MCF 10A (cell line): ENCODE data around the gene RPL26. TPM values are rescaled to one million over a fixed set of nuclear protein-coding genes. Genes with fewer than 3 reads are reported as not detected.

Experiments used
- BruUV-seq: library from RNA; stranded (reverse); fragments of 400-500 nt; replicated peaks from 2 replicates; lab custom pipeline; 2021; lab: Mats Ljungman, UMichigan
- CTCF ChIA-PET: fragments of 300-600 bp; sonication (Branson Sonifier 250); formaldehyde crosslinking; extraction: SDS; loops from one replicate; lab custom pipeline; 2021; ENCODE audit warnings: antibody characterized with exemption, inconsistent platforms; lab: Yijun Ruan, JAX
- POLR2A ChIA-PET: fragments of 300-600, 350-650 bp; sonication (Branson Sonifier 250); formaldehyde crosslinking; extraction: SDS; loops from one replicate; lab custom pipeline; 2020; ENCODE audit warnings: antibody characterized with exemption, inconsistent platforms; lab: Yijun Ruan, JAX
- DNase-seq: peaks from one replicate; pipeline ENCODE4 v3.0.0-alpha.2; 2018; ENCODE audit not compliant: unreplicated experiment
- H3K27ac Mint-ChIP-seq: one replicate; pipeline ENCODE4 v1.8.0; 2022; ENCODE audit warnings: mild to moderate bottlenecking, low read depth, mixed read lengths; ENCODE audit not compliant: unreplicated experiment
- H3K27me3 Mint-ChIP-seq: one replicate; pipeline ENCODE4 v1.8.0; 2022; ENCODE audit warnings: mixed read lengths; ENCODE audit not compliant: insufficient read depth, unreplicated experiment
- H3K36me3 Mint-ChIP-seq: one replicate; pipeline ENCODE4 v1.8.0; 2022; ENCODE audit warnings: mild to moderate bottlenecking, moderate library complexity, mixed read lengths; ENCODE audit not compliant: insufficient read depth, unreplicated experiment
- H3K4me1 Mint-ChIP-seq: one replicate; pipeline ENCODE4 v1.8.0; 2022; ENCODE audit warnings: mixed read lengths; ENCODE audit not compliant: insufficient read depth, unreplicated experiment
- H3K4me3 Mint-ChIP-seq: one replicate; pipeline ENCODE4 v1.8.0; 2022; ENCODE audit warnings: mild to moderate bottlenecking, moderate library complexity, mixed read lengths; ENCODE audit not compliant: unreplicated experiment
- H3K9me3 Mint-ChIP-seq: one replicate; pipeline ENCODE4 v1.8.0; 2022; ENCODE audit warnings: mixed read lengths; ENCODE audit not compliant: unreplicated experiment
- intact Hi-C: fragments of 100-400 bp; cut with micrococcal nuclease; formaldehyde crosslinking; loops from 2 replicates; pipeline ENCODE4 v1.14.1; 2022
- total RNA-seq: library from RNA; stranded (reverse); gene quantifications from 2 replicates; pipeline ENCODE4 v1.2.3, GENCODE V29; 2022
- TF ChIP-seq, protein P1 (sequence below): fragments of 200-600 bp; IDR thresholded peaks from one replicate; pipeline ENCODE4 v1.8.0; 2022; ENCODE audit warnings: antibody characterized with exemption, mild to moderate bottlenecking; ENCODE audit not compliant: unreplicated experiment

RPL26 gene
- total RNA-seq, 1 experiment from 2014 or later = 3,179 TPM

DNA sequence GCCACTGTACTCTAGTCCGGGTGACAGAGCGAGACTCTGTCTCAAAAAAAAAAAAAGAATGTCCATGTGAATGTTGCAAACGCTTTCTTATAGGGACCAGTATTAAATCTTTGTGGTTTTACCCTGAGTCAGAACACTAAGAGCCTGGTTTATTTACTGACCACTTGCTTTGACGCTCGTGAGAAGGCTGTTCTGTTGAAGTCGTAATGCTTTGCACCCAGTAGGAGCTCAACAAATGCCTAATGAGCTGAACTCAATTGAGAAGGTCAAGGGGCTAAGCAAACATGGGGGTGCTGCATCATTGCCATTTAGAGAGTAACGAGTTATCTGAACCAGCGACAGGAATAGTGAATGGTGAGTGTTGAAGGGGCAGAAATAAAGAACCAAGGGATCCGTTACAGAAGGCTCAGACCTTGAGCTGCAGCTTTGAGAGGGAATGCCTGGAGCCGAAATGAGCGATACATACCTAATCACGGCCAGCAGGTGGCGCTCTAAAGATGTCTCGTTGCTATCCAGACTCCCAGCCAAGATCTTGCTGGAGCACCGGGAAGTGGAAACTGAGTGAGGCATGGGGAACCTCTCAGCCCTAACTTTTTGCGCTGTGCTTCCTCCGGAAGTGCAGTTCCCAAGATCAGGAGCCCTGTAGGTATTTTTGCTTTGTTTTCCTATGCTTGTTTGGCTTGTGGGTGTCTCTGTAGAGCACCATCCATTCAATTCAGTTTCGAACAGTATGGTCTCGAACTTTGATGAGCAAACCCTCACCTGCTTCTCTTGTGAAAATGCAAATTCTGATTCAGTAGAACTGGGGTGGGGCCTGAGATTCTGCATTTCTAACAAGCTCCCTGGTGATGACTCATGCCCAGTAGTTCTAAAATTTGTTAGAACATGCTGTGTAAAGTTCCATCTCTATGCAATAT is 27.2 kb upstream of the RPL26 start:
- POLR2A ChIA-PET = interaction anchor here (0.7 to 5.1 kb wide), 11 partner anchors 11 to 544 kb away, joined by 3 to 54 read pairs (median 5); partner anchors contain the start of gene NDEL1
- Mint-ChIP-seq H3K36me3 (no peaks in the 10 kb centered on the region), H3K27ac (no peak overlapping the region), H3K4me3 (peak overlapping the region; percentile 60), H3K9me3 (no peaks in the 10 kb centered on the region), H3K27me3 (no peaks in the 10 kb centered on the region), H3K4me1 (peaks cover 14% of the 10 kb centered on the region)
- BruUV-seq = no TSS peak
- TF ChIP-seq, protein P1, sequence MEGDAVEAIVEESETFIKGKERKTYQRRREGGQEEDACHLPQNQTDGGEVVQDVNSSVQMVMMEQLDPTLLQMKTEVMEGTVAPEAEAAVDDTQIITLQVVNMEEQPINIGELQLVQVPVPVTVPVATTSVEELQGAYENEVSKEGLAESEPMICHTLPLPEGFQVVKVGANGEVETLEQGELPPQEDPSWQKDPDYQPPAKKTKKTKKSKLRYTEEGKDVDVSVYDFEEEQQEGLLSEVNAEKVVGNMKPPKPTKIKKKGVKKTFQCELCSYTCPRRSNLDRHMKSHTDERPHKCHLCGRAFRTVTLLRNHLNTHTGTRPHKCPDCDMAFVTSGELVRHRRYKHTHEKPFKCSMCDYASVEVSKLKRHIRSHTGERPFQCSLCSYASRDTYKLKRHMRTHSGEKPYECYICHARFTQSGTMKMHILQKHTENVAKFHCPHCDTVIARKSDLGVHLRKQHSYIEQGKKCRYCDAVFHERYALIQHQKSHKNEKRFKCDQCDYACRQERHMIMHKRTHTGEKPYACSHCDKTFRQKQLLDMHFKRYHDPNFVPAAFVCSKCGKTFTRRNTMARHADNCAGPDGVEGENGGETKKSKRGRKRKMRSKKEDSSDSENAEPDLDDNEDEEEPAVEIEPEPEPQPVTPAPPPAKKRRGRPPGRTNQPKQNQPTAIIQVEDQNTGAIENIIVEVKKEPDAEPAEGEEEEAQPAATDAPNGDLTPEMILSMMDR = peak; percentile 76
- intact Hi-C loops = loop anchor here (1.0 kb wide), 3 partner anchors 26 to 375 kb away; no protein-coding TSS in a partner anchor
- CTCF ChIA-PET = interaction anchor here (0.6 to 5.0 kb wide), 37 partner anchors 10 to 484 kb away, joined by 3 to 35 read pairs (median 4); partner anchors contain the start of genes CCDC42, KRABD2, MYH10 and NDEL1
- peak; percentile 93 for DNase-seq

DNA sequence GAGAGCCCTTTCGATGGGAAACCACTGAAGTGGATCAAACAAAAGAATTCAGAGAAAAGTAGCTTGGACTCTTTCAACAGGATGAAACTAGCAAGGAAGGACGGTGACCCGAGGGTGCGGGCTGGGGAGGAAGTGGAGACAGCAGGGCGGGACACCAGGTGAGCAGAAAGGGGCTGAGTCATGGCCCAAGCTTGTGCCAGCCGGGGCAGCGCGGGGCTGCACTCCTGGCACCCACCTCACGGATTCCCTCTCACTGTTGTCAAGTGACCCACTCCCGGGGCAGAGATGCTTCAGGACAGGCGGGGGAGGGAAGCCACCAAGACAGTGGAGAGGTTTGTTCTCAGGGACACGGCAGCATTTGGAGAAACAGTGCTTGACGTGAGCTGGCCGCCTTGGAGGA is 25.4 kb upstream of the RPL26 start:
- peak; percentile 63 for DNase-seq
- CTCF ChIA-PET = interaction anchor here (0.6 to 5.0 kb wide), 10 partner anchors 12 to 1087 kb away, joined by 3 to 35 read pairs (median 3); partner anchors contain the start of gene CCDC42
- H3K4me3 Mint-ChIP-seq = peak overlapping the region; percentile 44
- peaks cover 14% of the 10 kb centered on the region for H3K4me1 Mint-ChIP-seq
- TF ChIP-seq, protein P1 = no peak
- no peaks in the 10 kb centered on the region for H3K36me3 Mint-ChIP-seq
- intact Hi-C loops = no loop called here
- H3K9me3 Mint-ChIP-seq = no peaks in the 10 kb centered on the region
- peak overlapping the region; percentile 77 for H3K27ac Mint-ChIP-seq
- POLR2A ChIA-PET = interaction anchor here (0.5 to 2.4 kb wide), 10 partner anchors 15 to 253 kb away, joined by 3 to 14 read pairs (median 4); partner anchors contain the start of gene NDEL1
- no peaks in the 10 kb centered on the region for H3K27me3 Mint-ChIP-seq
- no TSS peak for BruUV-seq

DNA sequence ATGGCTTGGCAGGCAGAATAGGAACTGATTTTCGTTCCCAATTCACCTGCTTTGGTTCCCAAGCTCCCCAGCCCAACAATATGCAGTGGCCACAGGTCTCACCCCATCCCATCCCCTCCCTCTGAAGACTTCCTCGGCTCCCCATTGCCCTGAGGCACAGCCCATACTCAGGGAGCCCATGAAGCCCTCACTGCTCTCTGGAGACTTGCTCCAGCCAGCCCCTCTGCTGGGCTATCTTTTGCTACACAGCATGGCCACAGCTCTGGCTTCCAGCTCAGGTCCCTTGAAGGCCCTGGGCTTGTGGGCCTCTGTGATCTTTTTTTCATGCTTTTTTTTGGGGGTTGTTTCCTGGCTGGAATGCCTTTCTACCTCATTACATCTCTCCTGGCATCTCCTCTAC is 23.2 kb upstream of the RPL26 start:
- no peak for DNase-seq
- peaks cover 7% of the 10 kb centered on the region for H3K4me1 Mint-ChIP-seq
- ChIA-PET CTCF (interaction anchor here (0.5 kb wide), 1 partner anchor 154 kb away, joined by 4 read pairs; no protein-coding TSS in a partner anchor), POLR2A (interaction anchor here (0.6 kb wide), 1 partner anchor 23 kb away, joined by 4 read pairs; no protein-coding TSS in a partner anchor)
- TF ChIP-seq, protein P1 = no peak
- H3K4me3 Mint-ChIP-seq = no peak overlapping the region
- H3K27ac Mint-ChIP-seq = no peak overlapping the region
- no TSS peak for BruUV-seq
- H3K27me3 Mint-ChIP-seq = peaks cover 5% of the 10 kb centered on the region
- intact Hi-C loops = no loop called here
- no peaks in the 10 kb centered on the region for H3K36me3 Mint-ChIP-seq
- peaks cover 2% of the 10 kb centered on the region for H3K9me3 Mint-ChIP-seq
